GM23248 (cell line): ENCODE measurements around the gene TMEM41A.

Source experiments
- EZH2 ChIP-seq: fragments of 200-600 bp; sonication (generic); IDR thresholded peaks from 2 replicates; pipeline ENCODE4 v1.6.1; 2018; ENCODE audit warnings: antibody characterized with exemption, mild to moderate bottlenecking; ENCODE audit not compliant: insufficient read depth, poor library complexity, severe bottlenecking
- EZH2phosphoT487 ChIP-seq: fragments of 200-600 bp; sonication (generic); IDR thresholded peaks from 2 replicates; pipeline ENCODE4 v1.6.1; 2018; ENCODE audit warnings: antibody characterized with exemption, moderate library complexity, mild to moderate bottlenecking, low read depth; ENCODE audit not compliant: insufficient read depth

DNA sequence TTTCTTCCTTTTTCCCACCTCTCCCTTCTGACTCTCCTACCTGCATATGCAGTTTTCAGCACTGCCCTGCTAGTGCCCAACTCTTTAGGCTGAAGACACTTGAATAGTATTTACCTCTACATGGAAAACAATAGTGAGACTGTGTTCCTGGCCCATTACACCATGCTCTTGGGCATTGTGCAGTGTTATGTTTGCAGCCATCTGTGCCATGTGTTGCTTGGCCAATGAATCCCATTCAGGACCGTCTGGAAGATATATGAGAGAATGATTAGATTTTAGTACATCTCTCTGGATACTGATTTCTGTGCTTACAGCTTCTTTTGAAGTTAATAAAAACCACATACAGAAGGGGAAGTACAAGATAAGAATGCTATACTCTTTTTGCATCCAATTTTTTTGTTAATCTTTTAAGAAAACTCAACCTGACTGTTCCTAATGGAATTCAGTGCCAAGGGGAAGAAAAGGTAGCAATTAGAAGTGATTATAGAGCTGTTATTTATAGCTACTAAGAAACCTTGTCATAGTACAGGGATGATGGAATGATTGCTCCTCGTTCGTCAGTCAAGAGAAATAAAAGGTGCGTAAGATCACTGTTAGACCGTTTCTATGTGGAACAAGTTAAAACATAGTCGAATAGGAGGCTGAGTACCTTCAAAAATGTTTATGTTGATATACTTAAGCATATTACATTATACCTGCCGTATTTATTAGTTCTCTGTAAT is 58.9 kb downstream of the TMEM41A start:
- no peak for TF ChIP-seq EZH2phosphoT487
- TF ChIP-seq EZH2, result no peak
